H9 (cell line): ENCODE data around the gene HMGN2. TPM values are rescaled to one million over a fixed set of nuclear protein-coding genes. Genes with fewer than 3 reads are reported as not detected.

Source experiments
- DNase-seq: peaks from one replicate; pipeline ENCODE4 v3.0.0-alpha.2; 2017
- H2AFZ ChIP-seq: one replicate; pipeline ENCODE4 v1.6.1; 2013; ENCODE audit warnings: mild to moderate bottlenecking, low read length, control low read depth, moderate library complexity
- H2AK5ac ChIP-seq: 2 replicates; pipeline ENCODE4 v1.6.1; 2013; ENCODE audit warnings: low read length, control low read depth, mixed read lengths; ENCODE audit not compliant: insufficient read length
- H2BK120ac ChIP-seq: one replicate; pipeline ENCODE4 v1.6.1; 2013; ENCODE audit warnings: low read depth, mild to moderate bottlenecking, low read length, control low read depth, inconsistent platforms; ENCODE audit not compliant: poor library complexity, severe bottlenecking
- H2BK12ac ChIP-seq: 2 replicates; pipeline ENCODE4 v1.6.1; 2013; ENCODE audit warnings: low read length, control low read depth, mixed read lengths, low read depth; ENCODE audit not compliant: insufficient read length
- H2BK15ac ChIP-seq: 2 replicates; pipeline ENCODE4 v1.6.1; 2013; ENCODE audit warnings: low read depth, low read length, control low read depth
- H2BK20ac ChIP-seq: one replicate; pipeline ENCODE4 v1.6.1; 2013; ENCODE audit warnings: low read depth, mild to moderate bottlenecking, low read length, control low read depth, inconsistent platforms; ENCODE audit not compliant: poor library complexity, severe bottlenecking
- H2BK5ac ChIP-seq: 2 replicates; pipeline ENCODE4 v1.6.1; 2013; ENCODE audit warnings: low read length, control low read depth, mixed read lengths; ENCODE audit not compliant: insufficient read length
- H3K14ac ChIP-seq: 2 replicates; pipeline ENCODE4 v1.6.1; 2013; ENCODE audit warnings: low read length, control low read depth; ENCODE audit not compliant: insufficient read depth
- H3K18ac ChIP-seq: 2 replicates; pipeline ENCODE4 v1.6.1; 2013; ENCODE audit warnings: low read depth, mild to moderate bottlenecking, mixed read lengths, low read length, control low read depth; ENCODE audit not compliant: insufficient read length
- H3K23ac ChIP-seq: 2 replicates; pipeline ENCODE4 v1.6.1; 2013; ENCODE audit warnings: low read length, control low read depth, mixed read lengths, low read depth; ENCODE audit not compliant: insufficient read length
- H3K23me2 ChIP-seq: 2 replicates; pipeline ENCODE4 v1.6.1; 2013; ENCODE audit warnings: low read depth, mild to moderate bottlenecking, mixed read lengths, low read length, control low read depth; ENCODE audit not compliant: insufficient read length, poor library complexity, severe bottlenecking
- H3K27ac ChIP-seq: 2 replicates; pipeline ENCODE4 v1.5.1; 2013; ENCODE audit warnings: low read length, control low read depth, mixed read lengths, low read depth; ENCODE audit not compliant: insufficient read length
- H3K27me3 ChIP-seq: 2 replicates; pipeline ENCODE4 v1.6.1; 2013; ENCODE audit warnings: low read length, control low read depth, inconsistent platforms; ENCODE audit not compliant: insufficient read depth
- H3K4ac ChIP-seq: 2 replicates; pipeline ENCODE4 v1.6.1; 2013; ENCODE audit warnings: low read depth, mild to moderate bottlenecking, control low read depth, inconsistent platforms, low read length, moderate library complexity
- H3K4me1 ChIP-seq: 2 replicates; pipeline ENCODE4 v1.6.1; 2013; ENCODE audit warnings: low read length, control low read depth, inconsistent platforms; ENCODE audit not compliant: insufficient read depth
- H3K4me2 ChIP-seq: 2 replicates; pipeline ENCODE4 v1.6.1; 2013; ENCODE audit warnings: low read length, control low read depth, mixed read lengths; ENCODE audit not compliant: insufficient read length, insufficient read depth
- H3K56ac ChIP-seq: 2 replicates; pipeline ENCODE4 v1.6.1; 2013; ENCODE audit warnings: low read depth, mild to moderate bottlenecking, mixed read lengths, low read length, control low read depth; ENCODE audit not compliant: insufficient read length
- H3K79me1 ChIP-seq: 2 replicates; pipeline ENCODE4 v1.6.1; 2013; ENCODE audit warnings: low read depth, mild to moderate bottlenecking, moderate library complexity, low read length, control low read depth, inconsistent platforms; ENCODE audit not compliant: insufficient read depth, poor library complexity, severe bottlenecking
- H3K79me2 ChIP-seq: 2 replicates; pipeline ENCODE4 v1.6.1; 2013; ENCODE audit warnings: low read length, control low read depth, inconsistent platforms; ENCODE audit not compliant: insufficient read depth
- H3K9ac ChIP-seq: 2 replicates; pipeline ENCODE4 v1.6.1; 2013; ENCODE audit warnings: low read length, control low read depth, mixed read lengths; ENCODE audit not compliant: insufficient read length; ENCODE audit errors: extremely low read depth
- H3K9me3 ChIP-seq: one replicate; pipeline ENCODE4 v1.6.1; 2013; ENCODE audit warnings: low read depth, low read length, inconsistent platforms; ENCODE audit not compliant: control insufficient read depth
- H3T11ph ChIP-seq: one replicate; pipeline ENCODE4 v1.6.1; 2013; ENCODE audit warnings: mild to moderate bottlenecking, low read length, control low read depth, inconsistent platforms
- H4K20me1 ChIP-seq: one replicate; pipeline ENCODE4 v1.6.1; 2013; ENCODE audit not compliant: control insufficient read depth, insufficient read length, insufficient read depth
- H4K5ac ChIP-seq: 2 replicates; pipeline ENCODE4 v1.6.1; 2013; ENCODE audit warnings: low read depth, mild to moderate bottlenecking, mixed read lengths, low read length, control low read depth; ENCODE audit not compliant: insufficient read length
- H4K8ac ChIP-seq: replicated peaks from 2 replicates; pipeline ENCODE4 v1.6.1; 2013; ENCODE audit warnings: low read length, control low read depth, mixed read lengths, low read depth; ENCODE audit not compliant: insufficient read length
- H4K91ac ChIP-seq: 2 replicates; pipeline ENCODE4 v1.6.1; 2013; ENCODE audit warnings: low read depth, mild to moderate bottlenecking, moderate library complexity, mixed read lengths, low read length, control low read depth; ENCODE audit not compliant: insufficient read length
- H3K27ac Mint-ChIP-seq, 3 experiments: 2 replicates in 2 of 3; 3 replicates in 1 of 3; pipeline ENCODE4 v1.8.0; 2020 to 2021; ENCODE audit warnings: mixed read lengths in 3 of 3, mild to moderate bottlenecking in 1 of 3, moderate library complexity in 1 of 3
- H3K27me3 Mint-ChIP-seq: 2 replicates; pipeline ENCODE4 v1.8.0; 2021; ENCODE audit warnings: low read depth, mild to moderate bottlenecking, moderate library complexity, mixed read lengths
- H3K36me3 Mint-ChIP-seq, 3 experiments: 2 replicates in 2 of 3; 3 replicates in 1 of 3; pipeline ENCODE4 v1.8.0; 2020 to 2021; ENCODE audit warnings: low read depth in 3 of 3, mixed read lengths in 3 of 3; ENCODE audit not compliant: insufficient read depth in 1 of 3
- H3K4me1 Mint-ChIP-seq, 2 experiments: 2 replicates each; pipeline ENCODE4 v1.8.0; 2020; ENCODE audit warnings: mixed read lengths in 2 of 2
- H3K4me3 Mint-ChIP-seq, 2 experiments: 2 replicates in 1 of 2; 3 replicates in 1 of 2; pipeline ENCODE4 v1.8.0; 2020 to 2021; ENCODE audit warnings: mild to moderate bottlenecking in 2 of 2, mixed read lengths in 2 of 2, moderate library complexity in 1 of 2
- H3K9me3 Mint-ChIP-seq, 2 experiments: 2 replicates in 1 of 2; 3 replicates in 1 of 2; pipeline ENCODE4 v1.8.0; 2020; ENCODE audit warnings: mild to moderate bottlenecking in 2 of 2, mixed read lengths in 2 of 2, moderate library complexity in 1 of 2
- CTCF ChIP-seq: fragments of 200-600 bp; sonication (generic); conservative IDR thresholded peaks from 3 replicates; pipeline ENCODE4 v1.8.0; 2021; ENCODE audit warnings: antibody characterized with exemption, mild to moderate bottlenecking
- WGBS: extraction: QIAGEN DNeasy Blood & Tissue Kit; methylation state at CpG from one replicate; pipeline ENCODE4 v1.1.7; 2013; ENCODE audit warnings: missing lambda C conversion rate, low lambda C conversion rate, mixed read lengths; ENCODE audit not compliant: insufficient read length; ENCODE audit errors: extremely low coverage; 5-methylcytosine and 5-hydroxymethylcytosine counted together
- total RNA-seq: library from RNA; stranded (reverse); gene quantifications from 2 replicates; pipeline ENCODE4 v1.2.1, GENCODE V29; 2021

Gene HMGN2
- total RNA-seq, 1 experiment from 2014 or later = 622 TPM

- H2BK5ac ChIP-seq = no peak overlapping the region
- no peaks in the 10 kb centered on the region for H3K79me2 ChIP-seq
- H2BK12ac ChIP-seq = no peak overlapping the region
- no peak overlapping the region for H2AFZ ChIP-seq
- no peaks in the 10 kb centered on the region for H3K4me1 ChIP-seq
- no peaks in the 10 kb centered on the region for H3K23me2 ChIP-seq
- Mint-ChIP-seq H3K4me3 (no peak overlapping the region; a peak in 1 of 5 replicates), H3K27ac (no peak overlapping the region), H3K27me3 (peaks cover 21% of the 10 kb centered on the region), H3K36me3 (no peaks in the 10 kb centered on the region), H3K9me3 (no peaks in the 10 kb centered on the region), H3K4me1 (peaks cover 11 to 15% of the 10 kb centered on the region in 2 experiments)
- no peaks in the 10 kb centered on the region for H4K20me1 ChIP-seq
- H2AK5ac ChIP-seq = no peak overlapping the region
- H4K8ac ChIP-seq = no peak overlapping the region
- no peaks in the 10 kb centered on the region for H3K27me3 ChIP-seq
- no peak for TF ChIP-seq CTCF
- no peak overlapping the region for H4K91ac ChIP-seq
- H2BK20ac ChIP-seq = no peak overlapping the region
- no peak overlapping the region for H2BK120ac ChIP-seq
- H3K56ac ChIP-seq = no peak overlapping the region
- no peak overlapping the region for H3K27ac ChIP-seq
- H3K23ac ChIP-seq = no peak overlapping the region
- H3K18ac ChIP-seq = no peak overlapping the region
- H3K9ac ChIP-seq = no peak overlapping the region
- H3K14ac ChIP-seq = no peak overlapping the region
- H3T11ph ChIP-seq = no peak overlapping the region
- H3K4me2 ChIP-seq = no peak overlapping the region
- whole genome bisulfite sequencing = no CpG with 5 or more reads among the region's 14 CpGs
- H3K4ac ChIP-seq = no peak overlapping the region
- no peak for DNase-seq
- H2BK15ac ChIP-seq = no peak overlapping the region
- H4K5ac ChIP-seq = no peak overlapping the region
- H3K9me3 ChIP-seq = no peaks in the 10 kb centered on the region
- H3K79me1 ChIP-seq = no peaks in the 10 kb centered on the region
These were observed 49.4 kb downstream of the HMGN2 start for GRCh38 chr1:26521669-26522030.
